ENCODE results near the gene AKAP4. TPM values are rescaled to one million over a fixed set of nuclear protein-coding genes. Genes with fewer than 3 reads are reported as not detected.
A peak's percentile ranks its signal among the peaks of the same experiment; 100 is the strongest.

The AKAP4 gene
- total and polyA plus RNA-seq, 10 of the 15 experiments (the other 5 are each of a cell fraction or from before 2014, with no cell fraction given): not detected

- TF ChIP-seq FOXM1 (IDR thresholded peaks at IDR 0.05; ENCODE audit: low read depth, low read length) (0 out of 2 replicates have a peak, but pooled peaks have one; percentile 41), NR2C2 (IDR thresholded peaks at IDR 0.05; ENCODE audit: borderline replicate concordance, control insufficient read depth, insufficient read length, low read depth) (no peak), STAT1 (conservative IDR thresholded peaks at IDR 0.05) (no peak), RELA (IDR thresholded peaks at IDR 0.05; ENCODE audit: borderline replicate concordance, partially characterized antibody) (no peak), ZNF687 (IDR thresholded peaks at IDR 0.05) (no peak), ZSCAN29 (IDR thresholded peaks at IDR 0.05) (no peak), POLR2AphosphoS5 (IDR thresholded peaks at IDR 0.05; ENCODE audit: low read length) (no peak), ELK1 (IDR thresholded peaks at IDR 0.05; ENCODE audit: low read depth, low read length) (no peak), TBL1XR1 (IDR thresholded peaks at IDR 0.05; ENCODE audit: low read depth, low read length) (no peak), MXI1 (IDR thresholded peaks at IDR 0.05; ENCODE audit: low read depth, low read length) (no peak), RAD21 (IDR thresholded peaks at IDR 0.05; ENCODE audit: insufficient read depth, low read depth, low read length) (peak; percentile 51), SIX5 (IDR thresholded peaks at IDR 0.05; ENCODE audit: low read depth, low read length, severe bottlenecking) (no peak), NFYA (IDR thresholded peaks at IDR 0.05; ENCODE audit: borderline replicate concordance, low read depth, low read length) (no peak), ZBTB40 (IDR thresholded peaks at IDR 0.05; ENCODE audit: borderline replicate concordance) (no peak), ZZZ3 (IDR thresholded peaks at IDR 0.05; ENCODE audit: control insufficient read depth, insufficient read length, low read depth) (peak; percentile 8), E4F1 (IDR thresholded peaks at IDR 0.05; ENCODE audit: borderline replicate concordance, partially characterized antibody) (peak; percentile 24), MTA2 (IDR thresholded peaks at IDR 0.05; ENCODE audit: low read depth) (no peak), ZNF622 (IDR thresholded peaks at IDR 0.05) (no peak), ZNF274 (IDR thresholded peaks at IDR 0.05; ENCODE audit: insufficient read depth, insufficient read length) (no peak)
Measured at GRCh38 chrX:50204364-50204899, 3.6 kb upstream of the AKAP4 start, which contains the start of gene CCNB3 (continued).
